CD14-positive monocyte (primary cell): ENCODE data around the gene BRD3OS. TPM values are rescaled to one million over a fixed set of nuclear protein-coding genes. Genes with fewer than 3 reads are reported as not detected.

ENCODE experiments used
- DNase-seq, 3 donors: peaks; one replicate each; pipeline ENCODE4 v3.0.0-alpha.2; 2011 to 2022
- H2AFZ ChIP-seq: 2 replicates; pipeline ENCODE4 v1.6.0; 2012; ENCODE audit warnings: mild to moderate bottlenecking, low read depth, low read length, inconsistent platforms; ENCODE audit not compliant: insufficient read depth, poor library complexity, severe bottlenecking
- H3K27ac ChIP-seq, 2 donors: 1 replicate in 1 of 2; 2 replicates in 1 of 2; pipeline ENCODE4 v1.5.1; 2012 to 2013; ENCODE audit warnings: low read length in 2 of 2, control low read depth in 1 of 2, inconsistent platforms in 1 of 2, low read depth in 1 of 2, mild to moderate bottlenecking in 1 of 2
- H3K27me3 ChIP-seq, 2 donors: one replicate each; pipeline versions ENCODE4 v1.6.0 to v1.6.1; 2011 to 2013; ENCODE audit warnings: low read length in 2 of 2; ENCODE audit not compliant: control insufficient read depth in 2 of 2, insufficient read depth in 2 of 2
- H3K36me3 ChIP-seq, 2 donors: replicated peaks in 1 of 2; 1 replicate in 1 of 2; 2 replicates in 1 of 2; pipeline versions ENCODE4 v1.5.1 to v1.6.1; 2012 to 2013; ENCODE audit warnings: low read length in 2 of 2, control low read depth in 1 of 2, inconsistent platforms in 1 of 2, mild to moderate bottlenecking in 1 of 2; ENCODE audit not compliant: insufficient read depth in 2 of 2, control insufficient read depth in 1 of 2
- H3K4me1 ChIP-seq, 2 donors: 1 replicate in 1 of 2; 2 replicates in 1 of 2; pipeline versions ENCODE4 v1.5.1 to v1.6.1; 2012 to 2013; ENCODE audit warnings: low read length in 2 of 2, control low read depth in 1 of 2, inconsistent platforms in 1 of 2, mild to moderate bottlenecking in 1 of 2, moderate library complexity in 1 of 2; ENCODE audit not compliant: insufficient read depth in 2 of 2, control insufficient read depth in 1 of 2
- H3K4me2 ChIP-seq: replicated peaks from 2 replicates; pipeline ENCODE3; 2012; ENCODE audit warnings: low read length, moderate library complexity, mild to moderate bottlenecking; ENCODE audit not compliant: poor library complexity, severe bottlenecking; ENCODE audit errors: extremely low read depth
- H3K4me3 ChIP-seq, 3 experiments: fragments of 200-600 bp in 1 of 3; sonication (generic) in 1 of 3; replicated peaks in 1 of 3; 1 replicate in 2 of 3; 2 replicates in 1 of 3; pipeline ENCODE4 v1.5.1; 2011 to 2013; ENCODE audit warnings: low read length in 3 of 3, mild to moderate bottlenecking in 3 of 3, control low read depth in 2 of 3, low read depth in 2 of 3, inconsistent platforms in 1 of 3, moderate library complexity in 1 of 3
- H3K79me2 ChIP-seq: 2 replicates; pipeline ENCODE4 v1.6.0; 2012; ENCODE audit warnings: mild to moderate bottlenecking, control low read depth, inconsistent platforms, low read length, moderate library complexity; ENCODE audit not compliant: insufficient read depth
- H3K9ac ChIP-seq: 2 replicates; pipeline ENCODE4 v1.6.0; 2017; ENCODE audit warnings: low read length, mild to moderate bottlenecking; ENCODE audit not compliant: insufficient read depth, poor library complexity, severe bottlenecking
- H3K9me3 ChIP-seq, 2 donors: replicated peaks in 1 of 2; 1 replicate in 1 of 2; 2 replicates in 1 of 2; pipeline versions ENCODE4 v1.5.1 to v1.6.1; 2012 to 2013; ENCODE audit warnings: low read length in 2 of 2, control low read depth in 1 of 2; ENCODE audit not compliant: control insufficient read depth in 1 of 2, insufficient read depth in 1 of 2
- H4K20me1 ChIP-seq: 2 replicates; pipeline ENCODE4 v1.6.0; 2012; ENCODE audit warnings: mild to moderate bottlenecking, low read length, control low read depth, moderate library complexity; ENCODE audit not compliant: insufficient read depth
- H3K27ac Mint-ChIP-seq, 7 donors: one replicate each; pipeline ENCODE4 v1.8.0; 2020; ENCODE audit warnings: mild to moderate bottlenecking in 7 of 7, mixed read lengths in 7 of 7, moderate library complexity in 6 of 7, inconsistent platforms in 2 of 7
- H3K27me3 Mint-ChIP-seq, 3 donors: one replicate each; pipeline ENCODE4 v1.8.0; 2021 to 2022; ENCODE audit warnings: low read depth in 3 of 3, mild to moderate bottlenecking in 3 of 3, mixed read lengths in 3 of 3, moderate library complexity in 3 of 3, inconsistent platforms in 1 of 3
- H3K36me3 Mint-ChIP-seq, 2 donors: one replicate each; pipeline ENCODE4 v1.8.0; 2020; ENCODE audit warnings: mixed read lengths in 2 of 2, inconsistent platforms in 1 of 2, mild to moderate bottlenecking in 1 of 2
- H3K4me1 Mint-ChIP-seq: one replicate; pipeline ENCODE4 v1.8.0; 2020; ENCODE audit warnings: mild to moderate bottlenecking, mixed read lengths
- H3K4me3 Mint-ChIP-seq, 2 donors: one replicate each; pipeline ENCODE4 v1.8.0; 2020; ENCODE audit warnings: mild to moderate bottlenecking in 2 of 2, mixed read lengths in 2 of 2, moderate library complexity in 1 of 2
- H3K9me3 Mint-ChIP-seq, 7 donors: one replicate each; pipeline ENCODE4 v1.8.0; 2020 to 2022; ENCODE audit warnings: mixed read lengths in 7 of 7, mild to moderate bottlenecking in 6 of 7, moderate library complexity in 6 of 7, inconsistent platforms in 2 of 7
- CTCF ChIP-seq: fragments of 200-600 bp; IDR thresholded peaks from one replicate; pipeline ENCODE4 v1.8.0; 2022; ENCODE audit warnings: antibody characterized with exemption, mild to moderate bottlenecking
- WGBS: methylation state at CpG from one replicate; pipeline ENCODE4 v1.1.5; 2013; ENCODE audit warnings: missing lambda C conversion rate; ENCODE audit not compliant: insufficient coverage; 5-methylcytosine and 5-hydroxymethylcytosine counted together
- intact Hi-C, 2 donors: fragments of 100-400 bp; cut with micrococcal nuclease; formaldehyde crosslinking; loops; one replicate each; pipeline versions ENCODE4 v1.15.0 to v1.15.1; 2023
- polyA plus RNA-seq, 3 donors: library from polyadenylated mRNA; depleted of rRNA in 1 of 3; unstranded in 2 of 3; stranded (reverse) in 1 of 3; fragments of 300-500 nt in 2 of 3; fragments of >200 nt in 1 of 3; fragmentation: Illumina TruSeq in 2 of 3; gene quantifications; 1 replicate in 2 of 3; 2 replicates in 1 of 3; pipeline ENCODE4 v1.2.3, GENCODE V29; 2012 to 2021

The BRD3OS gene
- polyA plus RNA-seq, 3 donors: 2.9 to 6.8 (median 6.6) TPM

- H3K79me2 ChIP-seq: peaks cover 69% of the 10 kb centered on the region
- peaks cover 0 to 15% of the 10 kb centered on the region in 2 donors for H3K27me3 ChIP-seq
- intact Hi-C loops: no loop called here
- H3K36me3 ChIP-seq: no peaks in the 10 kb centered on the region
- DNase-seq: no peak
- Mint-ChIP-seq H3K4me1 (peaks cover 29% of the 10 kb centered on the region), H3K4me3 (no peak overlapping the region), H3K36me3 (peaks cover 3 to 8% of the 10 kb centered on the region in 2 donors), H3K27ac (no peak overlapping the region), H3K27me3 (peaks cover 13 to 25% (median 23%) of the 10 kb centered on the region in 3 donors), H3K9me3 (peaks cover 0 to 6% (median 0%) of the 10 kb centered on the region in 7 donors)
- WGBS: 90% methylated on average over 5 of the region's 13 CpGs
- H3K4me1 ChIP-seq: peaks cover 12 to 21% of the 10 kb centered on the region in 2 donors
- no peak overlapping the region for H3K9ac ChIP-seq
- H3K9me3 ChIP-seq: no peaks in the 10 kb centered on the region
- no peak overlapping the region for H3K4me3 ChIP-seq
- no peak overlapping the region for H2AFZ ChIP-seq
- H3K27ac ChIP-seq: no peak overlapping the region
- peaks cover 90% of the 10 kb centered on the region for H4K20me1 ChIP-seq
- no peak for TF ChIP-seq CTCF
- no peak overlapping the region for H3K4me2 ChIP-seq
These were observed 38.4 kb upstream of the BRD3OS start for GRCh38 chr9:133986774-133987445.

GRCh38 chr9:133987446-133987788, 37.9 kb upstream of the BRD3OS start:
- Histone ChIP-seq H2AFZ (no peak overlapping the region), H3K4me3 (no peak overlapping the region), H3K4me2 (no peak overlapping the region), H3K9me3 (no peaks in the 10 kb centered on the region), H3K36me3 (no peaks in the 10 kb centered on the region), H3K27ac (no peak overlapping the region), H4K20me1 (peaks cover 85% of the 10 kb centered on the region), H3K4me1 (peaks cover 12 to 21% of the 10 kb centered on the region in 2 donors), H3K27me3 (peaks cover 0 to 15% of the 10 kb centered on the region in 2 donors), H3K79me2 (peaks cover 64% of the 10 kb centered on the region), H3K9ac (no peak overlapping the region)
- intact Hi-C loops: no loop called here
- Mint-ChIP-seq H3K27ac (no peak overlapping the region), H3K27me3 (peaks cover 13 to 27% (median 23%) of the 10 kb centered on the region in 3 donors), H3K4me3 (no peak overlapping the region), H3K36me3 (peaks cover 3 to 8% of the 10 kb centered on the region in 2 donors), H3K9me3 (peaks cover 0 to 6% (median 0%) of the 10 kb centered on the region in 7 donors), H3K4me1 (peaks cover 29% of the 10 kb centered on the region)
- WGBS: 96% methylated on average over 13 of the region's 14 CpGs
- TF ChIP-seq CTCF: no peak
- no peak for DNase-seq
